Retinal pigment epithelial cell (primary cell): Measurements from ENCODE around the gene SYNJ2.

Source experiments
- DNase-seq: peaks from one replicate; pipeline ENCODE4 v3.0.0-alpha.2; 2010; ENCODE audit warnings: low read depth
- H3K4me3 ChIP-seq: 2 replicates; pipeline ENCODE4 v1.5.1; 2011; ENCODE audit warnings: mild to moderate bottlenecking, low read length, control low read depth, moderate library complexity
- TF ChIP-seq, protein P1 (sequence below): conservative IDR thresholded peaks from 2 replicates; pipeline ENCODE4 v1.5.1; 2011; ENCODE audit warnings: low read depth, low read length, control low read depth, inconsistent platforms

The SYNJ2 gene

GRCh38 chr6:158002951-158003853 is 21.5 kb downstream of the SYNJ2 start:
- DNase-seq, result no peak
- no peak overlapping the region for H3K4me3 ChIP-seq
- TF ChIP-seq, protein P1, sequence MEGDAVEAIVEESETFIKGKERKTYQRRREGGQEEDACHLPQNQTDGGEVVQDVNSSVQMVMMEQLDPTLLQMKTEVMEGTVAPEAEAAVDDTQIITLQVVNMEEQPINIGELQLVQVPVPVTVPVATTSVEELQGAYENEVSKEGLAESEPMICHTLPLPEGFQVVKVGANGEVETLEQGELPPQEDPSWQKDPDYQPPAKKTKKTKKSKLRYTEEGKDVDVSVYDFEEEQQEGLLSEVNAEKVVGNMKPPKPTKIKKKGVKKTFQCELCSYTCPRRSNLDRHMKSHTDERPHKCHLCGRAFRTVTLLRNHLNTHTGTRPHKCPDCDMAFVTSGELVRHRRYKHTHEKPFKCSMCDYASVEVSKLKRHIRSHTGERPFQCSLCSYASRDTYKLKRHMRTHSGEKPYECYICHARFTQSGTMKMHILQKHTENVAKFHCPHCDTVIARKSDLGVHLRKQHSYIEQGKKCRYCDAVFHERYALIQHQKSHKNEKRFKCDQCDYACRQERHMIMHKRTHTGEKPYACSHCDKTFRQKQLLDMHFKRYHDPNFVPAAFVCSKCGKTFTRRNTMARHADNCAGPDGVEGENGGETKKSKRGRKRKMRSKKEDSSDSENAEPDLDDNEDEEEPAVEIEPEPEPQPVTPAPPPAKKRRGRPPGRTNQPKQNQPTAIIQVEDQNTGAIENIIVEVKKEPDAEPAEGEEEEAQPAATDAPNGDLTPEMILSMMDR, result no peak

DNA sequence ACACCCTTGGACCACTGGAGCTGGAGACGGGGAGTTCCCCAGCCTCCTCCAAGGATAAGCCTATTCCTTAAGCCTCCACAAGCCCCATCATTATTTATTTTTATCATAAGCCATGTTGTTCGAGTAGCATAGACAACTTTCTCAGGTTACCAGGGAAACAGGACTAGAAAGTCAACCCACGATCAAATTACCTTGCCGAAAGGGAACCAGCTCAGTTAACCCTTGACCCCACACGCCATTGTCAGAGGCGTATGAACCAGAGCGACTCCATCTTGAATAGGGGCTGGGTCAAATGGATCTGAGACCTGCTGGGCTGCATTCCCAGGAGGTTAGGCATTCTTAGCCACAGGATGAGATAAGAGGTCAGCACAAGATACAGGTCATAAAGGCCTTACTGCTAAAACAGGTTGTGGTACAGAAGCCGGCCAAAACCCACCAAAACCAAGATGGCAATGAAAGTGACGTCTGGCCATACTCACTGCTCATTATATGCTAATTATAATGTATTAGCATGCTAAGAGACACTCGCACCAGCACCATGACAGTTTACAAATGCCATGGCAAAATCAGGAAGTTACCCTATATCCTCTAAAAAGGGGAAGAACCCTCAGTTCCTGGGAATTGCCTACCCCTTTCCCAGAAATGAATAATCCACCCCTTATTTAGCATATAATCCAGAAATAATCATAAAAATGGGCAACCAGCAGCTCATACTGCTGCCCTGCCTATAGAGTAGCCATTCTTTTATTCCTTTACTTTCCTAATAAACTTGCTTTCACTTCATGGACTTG is 22.4 kb downstream of the SYNJ2 start:
- DNase-seq, result no peak
- H3K4me3 ChIP-seq, result no peak overlapping the region
- TF ChIP-seq, protein P1, result no peak

DNA sequence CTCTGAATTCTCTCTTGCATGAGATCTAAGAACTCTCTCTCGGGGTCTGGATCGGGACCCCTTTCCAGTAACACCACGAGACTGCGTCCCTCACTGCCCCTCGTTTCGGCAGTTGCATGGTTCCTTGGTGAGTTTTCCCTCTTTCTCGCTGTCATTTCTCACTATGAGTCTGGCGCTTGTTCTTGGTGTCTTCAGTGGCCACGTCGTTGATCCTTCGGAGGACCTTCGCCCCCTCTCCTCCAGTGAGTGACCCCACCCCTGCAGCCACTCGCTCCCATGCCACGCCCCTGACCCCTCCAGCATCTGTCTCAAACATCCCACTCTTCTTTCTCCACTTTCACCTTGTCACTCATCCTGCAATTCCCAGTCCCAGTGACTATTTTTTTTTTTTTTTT is 23.0 kb downstream of the SYNJ2 start:
- DNase-seq, result no peak
- TF ChIP-seq, protein P1, result no peak
- H3K4me3 ChIP-seq, result no peak overlapping the region

- H3K4me3 ChIP-seq, result no peak overlapping the region
- TF ChIP-seq, protein P1, result no peak
- DNase-seq, result no peak
Measured at GRCh38 chr6:158005626-158006180, 24.0 kb downstream of the SYNJ2 start.

GRCh38 chr6:158006331-158006730 is 24.7 kb downstream of the SYNJ2 start:
- TF ChIP-seq, protein P1, result no peak
- no peak for DNase-seq
- no peak overlapping the region for H3K4me3 ChIP-seq

DNA sequence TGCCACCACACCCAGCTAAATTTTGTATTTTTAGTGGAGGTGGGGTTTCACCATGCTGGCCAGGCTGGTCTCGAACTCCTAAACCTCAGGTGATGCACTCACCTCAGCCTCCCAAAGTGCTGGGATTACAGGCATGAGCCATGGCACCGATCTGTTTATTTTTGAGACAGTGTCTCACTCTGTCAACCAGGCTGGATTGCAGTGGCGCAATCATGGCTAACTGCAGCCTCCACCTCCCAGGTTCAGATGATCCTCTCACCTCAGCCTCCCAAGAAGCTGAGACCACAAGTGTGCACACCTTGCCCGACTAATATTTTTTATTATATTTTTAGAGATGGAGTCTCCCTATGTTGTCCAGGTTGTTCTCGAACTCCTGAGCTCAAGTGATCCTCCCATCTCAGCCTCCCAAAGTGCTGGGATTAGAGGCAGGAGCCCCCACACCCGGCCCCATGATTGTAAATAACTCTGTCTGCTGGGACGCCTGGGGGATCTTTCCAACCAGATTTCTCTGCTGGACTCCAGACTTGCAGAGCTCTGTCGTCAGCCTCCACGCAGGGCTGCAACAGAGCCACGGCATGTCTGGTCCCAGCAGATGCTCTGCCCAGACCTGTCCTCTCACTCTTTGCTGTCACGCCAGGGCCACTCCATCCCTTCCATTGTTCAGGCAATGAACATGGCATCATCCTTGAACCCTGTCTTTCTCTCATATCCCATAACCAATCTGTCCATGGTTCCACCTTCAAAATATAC is 25.3 kb downstream of the SYNJ2 start:
- TF ChIP-seq, protein P1, result no peak

More for the DNA sequence above, 25.3 kb downstream of the SYNJ2 start:
- no peak for DNase-seq
- H3K4me3 ChIP-seq, result no peak overlapping the region
